HG02885 (cell line): ENCODE results near the gene HELLS.
A peak's percentile ranks its signal among the peaks of the same experiment; 100 is the strongest.
"Not testable (repeated sequence)": the region's sequence is repeated elsewhere in the genome, so short reads cannot be mapped to it uniquely, and the experiment has no call there.

Experiments
- ATAC-seq: cut with Tn5 transposase; IDR thresholded peaks from one replicate; pipeline ENCODE4 v1.9.1; 2021; ENCODE audit warnings: mild to moderate bottlenecking; ENCODE audit not compliant: unreplicated experiment, poor library complexity

The HELLS gene

GRCh38 chr10:94602729-94603515, 57.3 kb downstream of the HELLS start:
- no peak for ATAC-seq

GRCh38 chr10:94607111-94607510, 61.5 kb downstream of the HELLS start:
- ATAC-seq: peak; percentile 85

GRCh38 chr10:94608559-94608958, 63.0 kb downstream of the HELLS start:
- ATAC-seq: no peak

GRCh38 chr10:94614558-94614957, 69.0 kb downstream of the HELLS start:
- no peak for ATAC-seq

GRCh38 chr10:94617389-94617944, 71.9 kb downstream of the HELLS start:
- no peak for ATAC-seq

GRCh38 chr10:94622666-94623205, 77.1 kb downstream of the HELLS start:
- ATAC-seq: no peak

GRCh38 chr10:94623572-94623971, 78.0 kb downstream of the HELLS start:
- ATAC-seq: no peak

- no peak for ATAC-seq
Observed at GRCh38 chr10:94626476-94626875, 80.9 kb downstream of the HELLS start.

- no peak for ATAC-seq
Observed at GRCh38 chr10:94627511-94627910, 81.9 kb downstream of the HELLS start.

- ATAC-seq: no peak
Observed at GRCh38 chr10:94630017-94630688, 84.6 kb downstream of the HELLS start.

GRCh38 chr10:94631077-94631875, 85.7 kb downstream of the HELLS start:
- no peak for ATAC-seq

GRCh38 chr10:94632954-94633353, 87.4 kb downstream of the HELLS start:
- ATAC-seq: no peak

- ATAC-seq: not testable (repeated sequence)
Observed at GRCh38 chr10:94638097-94638496, 92.5 kb downstream of the HELLS start.

- no peak for ATAC-seq
Observed at GRCh38 chr10:94639902-94640301, 94.3 kb downstream of the HELLS start.

GRCh38 chr10:94640562-94640961, 95.0 kb downstream of the HELLS start:
- ATAC-seq: no peak

- no peak for ATAC-seq
Observed at GRCh38 chr10:94641480-94641879, 95.9 kb downstream of the HELLS start.

- no peak for ATAC-seq
Observed at GRCh38 chr10:94644352-94644751, 98.8 kb downstream of the HELLS start.

GRCh38 chr10:94645285-94645684, 99.7 kb downstream of the HELLS start:
- ATAC-seq: peak; percentile 93
